ENCODE results near the gene DNAI2. TPM values are rescaled to one million over a fixed set of nuclear protein-coding genes. Genes with fewer than 3 reads are reported as not detected.
"Not testable (repeated sequence)": the region's sequence is repeated elsewhere in the genome, so short reads cannot be mapped to it uniquely, and the experiment has no call there.

DNAI2 gene
- polyA plus RNA-seq, 1 donor: 0.07 TPM

DNA sequence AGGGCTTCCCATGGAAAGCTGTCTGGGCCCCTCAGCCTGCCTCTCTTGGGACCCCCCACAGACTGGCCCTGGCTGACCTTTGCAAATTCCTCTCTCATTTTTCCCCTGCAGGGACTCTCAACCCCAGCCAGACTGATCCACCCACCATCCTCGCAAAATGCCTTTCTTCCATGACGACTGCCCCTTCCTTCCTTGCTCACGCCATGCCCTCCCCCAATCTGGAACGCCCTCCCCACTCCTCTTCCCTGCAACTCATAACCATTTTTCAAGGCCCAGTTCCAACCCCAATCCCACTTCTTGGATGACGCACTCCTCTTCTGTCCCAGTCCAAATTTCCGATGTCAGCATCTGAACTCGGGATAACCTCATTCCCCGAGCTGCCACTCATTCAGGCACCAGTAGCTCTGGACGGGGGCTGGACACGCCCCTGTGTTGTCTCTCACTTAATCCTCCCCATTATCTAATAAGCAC lies 1.3 kb upstream of the DNAI2 start:
- Histone ChIP-seq H3K36me3 (ENCODE audit: control insufficient read depth, insufficient read depth, low read length) (no peaks in the 10 kb centered on the region), H3K27me3 (ENCODE audit: control insufficient read depth, insufficient read depth, low read length) (peaks cover 9% of the 10 kb centered on the region), H3K4me3 (ENCODE audit: low read length) (no peak overlapping the region), H3K4me1 (ENCODE audit: control insufficient read depth, insufficient read depth, low read length) (peaks cover 7% of the 10 kb centered on the region), H3K9me3 (ENCODE audit: control insufficient read depth, low read depth, low read length) (no peaks in the 10 kb centered on the region), H3K27ac (ENCODE audit: low read length) (no peak overlapping the region)
- no peak for DNase-seq
- no CpG with 5 or more reads among the region's 10 CpGs for WGBS (ENCODE audit: insufficient coverage, low lambda C conversion rate)

DNA sequence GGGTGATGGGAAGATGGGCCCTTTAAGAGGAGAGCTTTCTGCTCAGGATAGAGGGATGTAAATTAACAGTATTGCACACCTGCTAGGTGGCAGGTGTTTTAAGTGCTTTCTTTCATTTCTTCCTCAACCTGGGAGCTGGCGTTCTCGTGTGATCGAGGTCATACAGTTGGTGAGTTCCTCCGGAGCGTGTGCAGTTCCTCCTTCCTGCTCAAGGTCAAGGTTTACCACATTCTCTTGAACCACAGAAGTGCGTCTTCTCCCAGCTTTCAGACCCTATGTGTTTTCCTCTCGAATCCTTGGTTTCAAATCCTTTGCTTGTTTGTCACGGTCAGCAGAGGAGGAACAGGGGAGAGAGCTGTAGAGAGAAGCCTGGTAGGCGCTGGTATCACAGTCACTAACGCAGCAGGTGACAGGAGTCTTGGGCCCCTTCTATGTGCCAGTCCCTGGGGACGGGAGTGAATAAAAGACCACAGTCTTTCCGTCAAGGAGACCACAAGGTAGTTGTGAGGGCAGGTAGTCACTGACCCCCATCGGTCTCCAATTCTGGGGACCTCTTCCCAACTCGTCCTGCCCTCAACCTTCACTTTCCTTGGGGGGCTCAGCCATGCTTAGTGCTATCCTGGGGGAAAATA lies 791 bp downstream of the DNAI2 start:
- Histone ChIP-seq H3K4me1 (ENCODE audit: control insufficient read depth, insufficient read depth, low read length) (peaks cover 7% of the 10 kb centered on the region), H3K9me3 (ENCODE audit: control insufficient read depth, low read depth, low read length) (no peaks in the 10 kb centered on the region), H3K27me3 (ENCODE audit: control insufficient read depth, insufficient read depth, low read length) (peaks cover 9% of the 10 kb centered on the region), H3K36me3 (ENCODE audit: control insufficient read depth, insufficient read depth, low read length) (no peaks in the 10 kb centered on the region), H3K27ac (ENCODE audit: low read length) (no peak overlapping the region), H3K4me3 (ENCODE audit: low read length) (no peak overlapping the region)
- peak in 1 of 2 donors; percentile 42 for DNase-seq
- WGBS (ENCODE audit: insufficient coverage, low lambda C conversion rate): no CpG with 5 or more reads among the region's 14 CpGs

DNA sequence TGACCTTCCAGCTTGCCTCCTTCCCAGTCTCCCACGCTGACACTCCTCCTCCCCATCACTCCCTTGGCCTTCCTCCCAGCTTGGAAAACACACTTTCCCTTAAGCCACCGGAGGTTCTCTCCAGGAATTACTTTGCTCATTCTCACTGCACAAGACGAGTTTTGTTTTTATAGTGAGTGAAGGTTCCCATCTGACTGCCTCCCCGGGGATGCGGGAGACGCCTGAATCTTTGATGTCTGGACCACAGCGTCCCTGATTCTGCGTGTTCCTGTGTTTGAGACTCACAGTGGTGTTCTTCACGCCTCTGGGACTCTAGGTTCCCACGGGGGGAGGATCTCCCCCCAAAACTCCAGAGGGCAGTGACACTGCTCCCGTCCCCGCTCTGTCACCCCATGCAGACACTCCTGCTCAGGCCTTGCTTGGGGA lies 2.0 kb downstream of the DNAI2 start:
- 20% methylated on average over 1 of the region's 12 CpGs for WGBS (ENCODE audit: insufficient coverage, low lambda C conversion rate)
- Histone ChIP-seq H3K27ac (ENCODE audit: low read length) (no peak overlapping the region), H3K27me3 (ENCODE audit: control insufficient read depth, insufficient read depth, low read length) (peaks cover 9% of the 10 kb centered on the region), H3K9me3 (ENCODE audit: control insufficient read depth, low read depth, low read length) (no peaks in the 10 kb centered on the region), H3K4me1 (ENCODE audit: control insufficient read depth, insufficient read depth, low read length) (peaks cover 7% of the 10 kb centered on the region), H3K4me3 (ENCODE audit: low read length) (no peak overlapping the region), H3K36me3 (ENCODE audit: control insufficient read depth, insufficient read depth, low read length) (no peaks in the 10 kb centered on the region)
- DNase-seq: peak in 1 of 2 donors; percentile 28

DNA sequence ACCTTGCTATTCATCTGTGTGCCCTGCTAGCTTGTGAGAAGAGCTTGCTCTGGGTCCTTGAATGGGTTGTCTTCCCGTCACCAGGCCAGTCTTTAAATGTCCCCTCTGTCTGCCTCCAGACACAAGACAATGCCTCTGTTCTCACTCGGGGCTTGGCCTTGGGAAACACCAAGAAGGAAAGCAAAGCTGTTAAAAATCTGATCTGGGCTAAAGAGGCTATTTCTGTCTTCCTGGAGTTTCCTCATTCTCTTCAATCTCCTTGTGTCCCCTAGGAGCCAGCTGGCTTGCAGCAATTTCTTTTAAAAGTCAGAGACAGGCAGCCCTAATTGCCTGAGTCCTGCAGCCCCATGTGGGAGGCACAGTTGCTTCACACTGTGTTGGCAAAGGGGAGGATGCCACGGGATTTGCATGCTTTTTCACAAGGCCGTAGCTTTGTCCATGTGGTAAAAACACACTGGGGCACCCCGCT lies 2.5 kb downstream of the DNAI2 start:
- WGBS (ENCODE audit: insufficient coverage, low lambda C conversion rate): no CpG with 5 or more reads among the region's 5 CpGs
- Histone ChIP-seq H3K4me3 (ENCODE audit: low read length) (no peak overlapping the region), H3K27ac (ENCODE audit: low read length) (no peak overlapping the region), H3K27me3 (ENCODE audit: control insufficient read depth, insufficient read depth, low read length) (peaks cover 9% of the 10 kb centered on the region), H3K4me1 (ENCODE audit: control insufficient read depth, insufficient read depth, low read length) (peaks cover 7% of the 10 kb centered on the region), H3K9me3 (ENCODE audit: control insufficient read depth, low read depth, low read length) (no peaks in the 10 kb centered on the region), H3K36me3 (ENCODE audit: control insufficient read depth, insufficient read depth, low read length) (no peaks in the 10 kb centered on the region)
- DNase-seq: no peak

DNA sequence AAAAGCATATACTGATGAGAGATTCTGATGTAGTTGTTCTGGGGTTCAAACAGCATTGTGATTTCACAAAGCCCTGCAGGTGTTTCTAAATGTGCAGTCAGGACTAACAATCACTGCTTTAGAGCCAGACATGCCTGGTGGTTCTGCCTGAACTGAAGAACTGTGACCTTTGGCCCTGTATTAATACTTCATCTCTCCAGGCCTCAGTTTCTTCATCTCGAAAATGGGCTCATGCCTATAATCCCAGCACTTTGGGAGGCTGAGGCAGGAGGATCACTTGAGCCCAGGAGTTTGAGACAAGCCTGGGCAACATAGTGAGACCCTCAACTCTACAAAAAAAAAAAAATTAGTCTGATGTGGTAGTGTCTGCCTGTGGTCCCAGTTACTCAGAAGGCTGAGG lies 3.9 kb downstream of the DNAI2 start:
- H3K9me3 ChIP-seq (ENCODE audit: control insufficient read depth, low read depth, low read length): no peaks in the 10 kb centered on the region
- DNase-seq: no peak
- no peaks in the 10 kb centered on the region for H3K36me3 ChIP-seq (ENCODE audit: control insufficient read depth, insufficient read depth, low read length)
- peaks cover 9% of the 10 kb centered on the region for H3K27me3 ChIP-seq (ENCODE audit: control insufficient read depth, insufficient read depth, low read length)
- peaks cover 12% of the 10 kb centered on the region for H3K4me1 ChIP-seq (ENCODE audit: control insufficient read depth, insufficient read depth, low read length)
- no peak overlapping the region for H3K4me3 ChIP-seq (ENCODE audit: low read length)
- WGBS (ENCODE audit: insufficient coverage, low lambda C conversion rate): no CpG with 5 or more reads among the region's 1 CpG
- no peak overlapping the region for H3K27ac ChIP-seq (ENCODE audit: low read length)

DNA sequence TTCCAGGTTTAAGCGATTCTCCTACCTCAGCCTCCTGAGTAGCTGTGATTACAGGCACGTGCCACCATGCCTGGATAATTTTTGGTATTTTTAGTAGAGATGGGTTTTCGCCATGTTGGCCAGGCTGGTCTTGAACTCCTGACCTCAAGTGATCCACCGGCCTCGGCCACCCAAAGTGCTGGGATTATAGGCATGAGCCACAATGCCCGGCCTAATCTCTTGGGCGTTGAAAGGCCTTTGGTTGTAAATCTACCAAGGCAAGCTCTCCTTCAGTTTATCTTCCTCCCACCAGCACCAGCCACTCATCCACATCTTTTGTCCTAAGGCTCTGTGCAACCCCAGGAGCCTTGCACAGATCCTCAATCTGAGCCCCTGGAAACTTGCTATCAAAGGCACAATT lies 5.6 kb downstream of the DNAI2 start:
- not testable (repeated sequence) for H3K4me1 ChIP-seq (ENCODE audit: control insufficient read depth, insufficient read depth, low read length); H3K36me3 ChIP-seq (ENCODE audit: control insufficient read depth, insufficient read depth, low read length); H3K9me3 ChIP-seq (ENCODE audit: control insufficient read depth, low read depth, low read length); DNase-seq; H3K27me3 ChIP-seq (ENCODE audit: control insufficient read depth, insufficient read depth, low read length); H3K27ac ChIP-seq (ENCODE audit: low read length); H3K4me3 ChIP-seq (ENCODE audit: low read length)
- no CpG with 5 or more reads among the region's 7 CpGs for WGBS (ENCODE audit: insufficient coverage, low lambda C conversion rate)

DNA sequence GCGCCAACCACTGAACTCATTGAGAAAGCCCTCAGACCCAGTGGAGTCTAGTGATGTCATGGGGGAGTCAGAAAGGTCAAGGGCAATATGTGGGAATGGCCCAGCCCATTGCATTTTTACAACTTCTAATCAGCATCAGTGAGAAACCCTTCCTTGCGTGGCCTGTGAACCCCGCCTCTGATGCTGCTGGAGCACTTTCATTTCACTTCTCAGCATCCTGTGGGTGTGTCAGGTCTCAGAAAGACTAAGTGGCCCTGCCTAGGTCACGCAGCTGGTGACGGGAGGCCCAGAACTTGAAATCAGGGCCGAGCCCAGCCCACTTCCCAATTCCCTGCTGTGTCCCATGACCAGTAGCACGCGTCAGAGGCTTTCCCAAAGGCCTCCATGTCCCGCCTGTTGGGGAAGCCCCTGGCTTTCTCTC lies 6.1 kb downstream of the DNAI2 start:
- Histone ChIP-seq H3K9me3 (ENCODE audit: control insufficient read depth, low read depth, low read length) (no peaks in the 10 kb centered on the region), H3K4me3 (ENCODE audit: low read length) (no peak overlapping the region), H3K4me1 (ENCODE audit: control insufficient read depth, insufficient read depth, low read length) (peaks cover 4% of the 10 kb centered on the region), H3K36me3 (ENCODE audit: control insufficient read depth, insufficient read depth, low read length) (no peaks in the 10 kb centered on the region), H3K27me3 (ENCODE audit: control insufficient read depth, insufficient read depth, low read length) (no peaks in the 10 kb centered on the region), H3K27ac (ENCODE audit: low read length) (no peak overlapping the region)
- WGBS (ENCODE audit: insufficient coverage, low lambda C conversion rate): no CpG with 5 or more reads among the region's 9 CpGs
- peak in 1 of 2 donors; percentile 45 for DNase-seq

DNA sequence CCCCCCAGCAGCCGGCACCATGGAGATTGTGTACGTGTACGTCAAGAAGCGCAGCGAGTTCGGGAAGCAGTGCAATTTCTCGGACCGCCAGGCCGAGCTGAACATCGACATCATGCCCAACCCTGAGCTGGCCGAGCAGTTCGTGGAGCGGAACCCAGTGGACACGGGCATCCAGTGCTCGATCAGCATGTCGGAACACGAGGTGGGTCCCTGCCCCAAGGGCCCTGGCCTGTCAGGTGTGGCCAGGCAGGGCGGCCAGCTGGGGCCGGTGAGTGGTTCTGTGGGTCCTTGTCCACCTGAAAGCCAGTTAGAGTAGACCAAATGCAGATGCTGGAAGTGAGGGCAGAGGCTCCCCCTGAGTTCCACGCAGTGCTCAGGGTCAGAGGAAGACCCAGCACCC lies 7.8 kb downstream of the DNAI2 start:
- Histone ChIP-seq H3K4me3 (ENCODE audit: low read length) (no peak overlapping the region), H3K4me1 (ENCODE audit: control insufficient read depth, insufficient read depth, low read length) (peaks cover 4% of the 10 kb centered on the region), H3K36me3 (ENCODE audit: control insufficient read depth, insufficient read depth, low read length) (no peaks in the 10 kb centered on the region), H3K9me3 (ENCODE audit: control insufficient read depth, low read depth, low read length) (no peaks in the 10 kb centered on the region), H3K27me3 (ENCODE audit: control insufficient read depth, insufficient read depth, low read length) (no peaks in the 10 kb centered on the region), H3K27ac (ENCODE audit: low read length) (no peak overlapping the region)
- no peak for DNase-seq
- WGBS (ENCODE audit: insufficient coverage, low lambda C conversion rate): no CpG with 5 or more reads among the region's 20 CpGs

DNA sequence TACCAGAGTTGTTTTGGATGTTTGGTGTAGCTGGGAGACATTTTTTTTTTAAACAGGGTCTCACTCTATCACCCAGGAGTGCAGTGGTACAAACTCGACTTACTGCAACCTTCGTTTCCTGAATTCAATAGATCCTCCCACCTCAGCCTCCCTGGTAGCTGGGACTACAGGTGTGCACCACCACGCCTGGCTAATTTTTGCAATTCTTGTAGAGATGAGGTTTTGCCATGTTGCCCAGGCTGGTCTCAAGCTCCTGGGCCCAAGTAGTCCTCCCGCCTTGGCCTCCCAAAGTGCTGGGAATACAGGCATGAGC lies 8.2 kb downstream of the DNAI2 start:
- not testable (repeated sequence) for H3K4me1 ChIP-seq (ENCODE audit: control insufficient read depth, insufficient read depth, low read length); H3K27me3 ChIP-seq (ENCODE audit: control insufficient read depth, insufficient read depth, low read length); DNase-seq; H3K27ac ChIP-seq (ENCODE audit: low read length); H3K36me3 ChIP-seq (ENCODE audit: control insufficient read depth, insufficient read depth, low read length); H3K9me3 ChIP-seq (ENCODE audit: control insufficient read depth, low read depth, low read length); H3K4me3 ChIP-seq (ENCODE audit: low read length)
- no CpG with 5 or more reads among the region's 4 CpGs for WGBS (ENCODE audit: insufficient coverage, low lambda C conversion rate)

DNA sequence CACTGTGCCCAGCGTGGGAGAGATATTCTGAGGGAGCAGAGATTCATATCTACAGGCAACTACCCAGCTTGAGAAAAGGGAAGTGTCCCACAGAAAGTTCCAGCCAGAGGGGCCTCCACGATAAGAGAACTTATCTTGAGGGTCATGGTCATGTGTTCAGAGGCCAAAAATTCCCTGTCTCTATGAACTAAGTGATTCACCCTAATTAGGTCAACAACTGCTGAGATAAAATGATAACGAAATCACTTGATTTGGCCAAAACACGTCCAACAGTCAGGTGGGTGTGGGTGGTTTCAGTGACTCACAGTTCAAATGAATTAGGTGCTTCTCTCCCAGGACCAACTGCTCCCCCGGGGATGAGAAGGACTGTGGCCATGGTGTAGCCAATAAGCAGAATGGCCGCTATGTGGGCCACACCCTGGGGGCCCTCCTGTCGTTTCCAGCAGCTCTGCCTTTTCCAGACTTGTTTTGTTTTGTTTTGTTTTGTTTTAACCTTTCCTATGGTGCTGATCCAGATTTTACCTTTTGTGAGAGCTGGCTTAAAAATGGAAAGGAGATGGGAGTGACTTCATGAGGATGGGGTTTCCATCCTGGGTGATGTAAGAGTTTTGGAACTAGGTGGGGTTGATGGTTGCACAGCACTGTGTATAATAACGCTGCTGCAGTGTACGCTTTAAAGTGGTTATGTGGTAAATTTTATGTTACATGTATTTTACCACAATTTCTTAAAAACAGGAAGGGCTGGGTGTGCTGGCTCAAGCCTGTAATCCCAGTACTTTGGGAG lies 8.7 kb downstream of the DNAI2 start:
- DNase-seq: no peak
- Histone ChIP-seq H3K27me3 (ENCODE audit: control insufficient read depth, insufficient read depth, low read length) (no peaks in the 10 kb centered on the region), H3K27ac (ENCODE audit: low read length) (no peak overlapping the region), H3K4me3 (ENCODE audit: low read length) (no peak overlapping the region), H3K36me3 (ENCODE audit: control insufficient read depth, insufficient read depth, low read length) (no peaks in the 10 kb centered on the region), H3K4me1 (ENCODE audit: control insufficient read depth, insufficient read depth, low read length) (peaks cover 4% of the 10 kb centered on the region), H3K9me3 (ENCODE audit: control insufficient read depth, low read depth, low read length) (no peaks in the 10 kb centered on the region)
- 12% methylated on average over 3 of the region's 9 CpGs for WGBS (ENCODE audit: insufficient coverage, low lambda C conversion rate)

DNA sequence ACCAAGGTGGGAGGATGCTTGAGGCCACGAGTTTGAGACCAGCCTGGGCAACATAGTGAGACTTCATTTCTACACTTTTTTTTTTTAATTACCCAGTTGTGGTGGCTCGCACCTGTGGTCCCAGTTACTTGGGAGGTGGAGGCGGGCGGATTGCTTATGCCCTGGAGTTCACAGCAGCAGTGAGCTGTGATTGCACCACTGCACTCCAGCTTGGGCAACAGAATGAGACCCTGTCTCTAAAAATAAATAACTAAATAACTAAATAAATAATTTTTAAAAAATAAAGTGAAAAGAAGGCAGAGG lies 9.3 kb downstream of the DNAI2 start:
- Histone ChIP-seq H3K9me3 (ENCODE audit: control insufficient read depth, low read depth, low read length) (no peaks in the 10 kb centered on the region), H3K27ac (ENCODE audit: low read length) (no peak overlapping the region), H3K4me3 (ENCODE audit: low read length) (no peak overlapping the region), H3K27me3 (ENCODE audit: control insufficient read depth, insufficient read depth, low read length) (no peaks in the 10 kb centered on the region), H3K36me3 (ENCODE audit: control insufficient read depth, insufficient read depth, low read length) (no peaks in the 10 kb centered on the region), H3K4me1 (ENCODE audit: control insufficient read depth, insufficient read depth, low read length) (peaks cover 4% of the 10 kb centered on the region)
- DNase-seq: no peak
- WGBS (ENCODE audit: insufficient coverage, low lambda C conversion rate): no CpG with 5 or more reads among the region's 4 CpGs

Measured in large intestine (tissue), 3 donors.